Suppressor macrophage (primary cell): ENCODE results near the gene LRRC8E.

Experiments
- DNase-seq, 4 experiments: peaks; one replicate each; pipeline ENCODE4 v3.0.0-alpha.2; 2020 to 2022

The LRRC8E gene

GRCh38 chr19:7921967-7922835 lies 33.9 kb downstream of the LRRC8E start:
- no peak for DNase-seq

- peak in 1 of 4 experiments; percentile 1 for DNase-seq
Measured at GRCh38 chr19:7922836-7923195, 34.5 kb downstream of the LRRC8E start.

- peak in 1 of 4 experiments; percentile 2 for DNase-seq
Measured at GRCh38 chr19:7923295-7924191, 35.2 kb downstream of the LRRC8E start.

GRCh38 chr19:7924241-7924640 lies 35.9 kb downstream of the LRRC8E start:
- peak in 1 of 4 experiments; percentile 14 for DNase-seq

GRCh38 chr19:7924651-7925170 lies 36.4 kb downstream of the LRRC8E start:
- peak in 1 of 4 experiments; percentile 1 for DNase-seq

- peak; percentile 65 to 81 (median 71) for DNase-seq
Measured at GRCh38 chr19:7925171-7925851, 37.0 kb downstream of the LRRC8E start.

GRCh38 chr19:7926021-7926726 lies 37.9 kb downstream of the LRRC8E start, which contains the start of gene CTXN1:
Gene CTXN1, minus strand, starts transcription at chr19:7926135. Its CDS starts 597 bp downstream, at chr19:7925538.
- peak; percentile 46 to 82 (median 66) for DNase-seq

GRCh38 chr19:7926727-7927604 lies 38.7 kb downstream of the LRRC8E start:
- peak in 1 of 4 experiments; percentile 4 for DNase-seq

GRCh38 chr19:7927605-7928333 lies 39.5 kb downstream of the LRRC8E start:
- peak in 1 of 4 experiments; percentile 1 for DNase-seq

- no peak for DNase-seq
Measured at GRCh38 chr19:7928334-7928706, 40.0 kb downstream of the LRRC8E start.

- DNase-seq, result peak; percentile 41 to 73 (median 56)
Measured at GRCh38 chr19:7928741-7929701, 40.7 kb downstream of the LRRC8E start.

- DNase-seq, result peak in 3 of 4 experiments; percentile 31 to 44 (median 38)
Measured at GRCh38 chr19:7930030-7930429, 41.7 kb downstream of the LRRC8E start.

- DNase-seq, result no peak
Measured at GRCh38 chr19:7930765-7931164, 42.5 kb downstream of the LRRC8E start.

GRCh38 chr19:7931221-7932061 lies 43.1 kb downstream of the LRRC8E start:
- peak in 1 of 4 experiments; percentile 1 for DNase-seq

GRCh38 chr19:7932276-7932929 lies 44.1 kb downstream of the LRRC8E start:
- DNase-seq, result peak in 1 of 4 experiments; percentile 1

GRCh38 chr19:7932930-7933300 lies 44.6 kb downstream of the LRRC8E start:
- DNase-seq, result peak in 1 of 4 experiments; percentile 1

GRCh38 chr19:7933411-7933810 lies 45.1 kb downstream of the LRRC8E start:
- DNase-seq, result peak in 1 of 4 experiments; percentile 2
